ENCODE data around the gene OR1S1. TPM values are rescaled to one million over a fixed set of nuclear protein-coding genes. Genes with fewer than 3 reads are reported as not detected.

The OR1S1 gene
- total and polyA plus RNA-seq, 2 donors (not counting 3 experiments of a cell fraction or from before 2014, with no cell fraction given): not detected

GRCh38 chr11:58243954-58244353 is 31.4 kb downstream of the OR1S1 start:
- H4K20me1 ChIP-seq (replicated peaks; ENCODE audit: control insufficient read depth, extremely low read depth, insufficient read depth, low read length): no peaks in the 10 kb centered on the region
- H3K9me3 ChIP-seq (replicated peaks; ENCODE audit: control insufficient read depth, insufficient read depth, low read length): no peaks in the 10 kb centered on the region
- H3K9ac ChIP-seq (replicated peaks; ENCODE audit: extremely low read depth, insufficient read depth, low read length): no peak overlapping the region
- no peak overlapping the region for H3K4me2 ChIP-seq (ENCODE audit: insufficient read depth, low read length)
- intact Hi-C loops (cut with micrococcal nuclease): no loop called here
- H2AFZ ChIP-seq (ENCODE audit: low read depth, low read length): no peak overlapping the region
- H3K27ac ChIP-seq (ENCODE audit: insufficient read depth, low read depth, low read length): no peak overlapping the region
- DNase-seq (ENCODE audit: low read depth, low spot score) (no peak), FAIRE-seq (no peak)
- ChIA-PET POLR2A (no interaction called here), CTCF (no interaction called here)
- no peak overlapping the region for H3K4me3 ChIP-seq (replicated peaks in 1 of 3; ENCODE audit: insufficient read depth in 1 of 3, low read depth in 1 of 3, low read length in 3 of 3)
- no peaks in the 10 kb centered on the region for H3K36me3 ChIP-seq (ENCODE audit: control insufficient read depth in 2 of 2, extremely low read depth in 1 of 2, insufficient read depth in 2 of 2, low read length in 2 of 2)
- H3K4me1 ChIP-seq (ENCODE audit: control insufficient read depth, extremely low read depth, insufficient read depth, low read length): no peaks in the 10 kb centered on the region
- TF ChIP-seq CTCF (IDR thresholded peaks at IDR 0.05; ENCODE audit: extremely low read depth in 1 of 2, insufficient read depth in 1 of 2, low read depth in 1 of 2, low read length in 2 of 2) (no peak), POLR2AphosphoS5 (IDR thresholded peaks at IDR 0.05; ENCODE audit: insufficient read depth, low read depth, low read length) (no peak), EZH2 (IDR thresholded peaks at IDR 0.05; ENCODE audit: borderline replicate concordance, low read depth, low read length, severe bottlenecking) (no peak), GATA2 (IDR thresholded peaks at IDR 0.05; ENCODE audit: insufficient read depth, insufficient read length, low read depth, low read length) (no peak), MYC (IDR thresholded peaks at IDR 0.05; ENCODE audit: low read depth, low read length) (no peak)
- H3K79me2 ChIP-seq (ENCODE audit: control insufficient read depth, insufficient read depth, low read length): no peaks in the 10 kb centered on the region
- H3K9me1 ChIP-seq (replicated peaks; ENCODE audit: control insufficient read depth, extremely low read depth, insufficient read depth, low read length): no peaks in the 10 kb centered on the region
- H3K27me3 ChIP-seq (ENCODE audit: control insufficient read depth in 2 of 2, insufficient read depth in 2 of 2, low read length in 2 of 2): no peaks in the 10 kb centered on the region
- dilution Hi-C loops (cut with MboI; ENCODE audit: extremely low pct_ligation_motif_present, low sequenced_read_pairs): no loop called here
- BruUV-seq (replicated peaks): no TSS peak

- no peak overlapping the region for H3K9ac ChIP-seq (replicated peaks; ENCODE audit: extremely low read depth, insufficient read depth, low read length)
- no peak overlapping the region for H2AFZ ChIP-seq (ENCODE audit: low read depth, low read length)
- H4K20me1 ChIP-seq (replicated peaks; ENCODE audit: control insufficient read depth, extremely low read depth, insufficient read depth, low read length): no peaks in the 10 kb centered on the region
- H3K36me3 ChIP-seq (ENCODE audit: control insufficient read depth in 2 of 2, extremely low read depth in 1 of 2, insufficient read depth in 2 of 2, low read length in 2 of 2): no peaks in the 10 kb centered on the region
- no peak for DNase-seq (ENCODE audit: low read depth, low spot score)
- no peaks in the 10 kb centered on the region for H3K79me2 ChIP-seq (ENCODE audit: control insufficient read depth, insufficient read depth, low read length)
- H3K9me3 ChIP-seq (replicated peaks; ENCODE audit: control insufficient read depth, insufficient read depth, low read length): no peaks in the 10 kb centered on the region
- H3K4me3 ChIP-seq (replicated peaks in 1 of 3; ENCODE audit: insufficient read depth in 1 of 3, low read depth in 1 of 3, low read length in 3 of 3): no peak overlapping the region
- intact Hi-C loops (cut with micrococcal nuclease) (no loop called here), dilution Hi-C loops (cut with MboI; ENCODE audit: extremely low pct_ligation_motif_present, low sequenced_read_pairs) (no loop called here)
- BruUV-seq (replicated peaks): no TSS peak
- no peak overlapping the region for H3K4me2 ChIP-seq (ENCODE audit: insufficient read depth, low read length)
- POLR2A ChIA-PET: no interaction called here
- no peaks in the 10 kb centered on the region for H3K4me1 ChIP-seq (ENCODE audit: control insufficient read depth, extremely low read depth, insufficient read depth, low read length)
- no peaks in the 10 kb centered on the region for H3K9me1 ChIP-seq (replicated peaks; ENCODE audit: control insufficient read depth, extremely low read depth, insufficient read depth, low read length)
- H3K27ac ChIP-seq (ENCODE audit: insufficient read depth, low read depth, low read length): no peak overlapping the region
- H3K27me3 ChIP-seq (ENCODE audit: control insufficient read depth in 2 of 2, insufficient read depth in 2 of 2, low read length in 2 of 2): no peaks in the 10 kb centered on the region
- no peak for FAIRE-seq
- TF ChIP-seq JUN (IDR thresholded peaks at IDR 0.05; ENCODE audit: borderline replicate concordance, insufficient read depth, insufficient read length, low read depth) (no peak), POLR2AphosphoS5 (IDR thresholded peaks at IDR 0.05; ENCODE audit: insufficient read depth, low read depth, low read length) (no peak), MYC (IDR thresholded peaks at IDR 0.05; ENCODE audit: low read depth, low read length) (no peak), FOS (IDR thresholded peaks at IDR 0.05; ENCODE audit: borderline replicate concordance, insufficient read depth, low read length) (no peak), CTCF (IDR thresholded peaks at IDR 0.05; ENCODE audit: extremely low read depth in 1 of 2, insufficient read depth in 1 of 2, low read depth in 1 of 2, low read length in 2 of 2) (no peak), GATA2 (IDR thresholded peaks at IDR 0.05; ENCODE audit: insufficient read depth, insufficient read length, low read depth, low read length) (no peak), POLR2A (IDR thresholded peaks at IDR 0.05; ENCODE audit: low read depth, low read length) (no peak), EZH2 (IDR thresholded peaks at IDR 0.05; ENCODE audit: borderline replicate concordance, low read depth, low read length, severe bottlenecking) (no peak)
- TF ChIP-seq, protein P1, sequence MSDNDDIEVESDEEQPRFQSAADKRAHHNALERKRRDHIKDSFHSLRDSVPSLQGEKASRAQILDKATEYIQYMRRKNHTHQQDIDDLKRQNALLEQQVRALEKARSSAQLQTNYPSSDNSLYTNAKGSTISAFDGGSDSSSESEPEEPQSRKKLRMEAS (IDR thresholded peaks at IDR 0.05; ENCODE audit: insufficient read depth, insufficient read length): no peak
- CTCF ChIA-PET: no interaction called here
Measured at GRCh38 chr11:58254936-58255335, 42.4 kb downstream of the OR1S1 start.

Measured in endothelial cell of umbilical vein (primary cell).